Medulla oblongata (tissue), 1 donor: ENCODE measurements around the gene NR2F1-AS1.
A peak's percentile ranks its signal among the peaks of the same experiment; 100 is the strongest.

Experiments used
- DNase-seq: peaks from one replicate; pipeline ENCODE4 v3.0.0-alpha.2; 2015; ENCODE audit errors: extremely low spot score

The NR2F1-AS1 gene

DNA sequence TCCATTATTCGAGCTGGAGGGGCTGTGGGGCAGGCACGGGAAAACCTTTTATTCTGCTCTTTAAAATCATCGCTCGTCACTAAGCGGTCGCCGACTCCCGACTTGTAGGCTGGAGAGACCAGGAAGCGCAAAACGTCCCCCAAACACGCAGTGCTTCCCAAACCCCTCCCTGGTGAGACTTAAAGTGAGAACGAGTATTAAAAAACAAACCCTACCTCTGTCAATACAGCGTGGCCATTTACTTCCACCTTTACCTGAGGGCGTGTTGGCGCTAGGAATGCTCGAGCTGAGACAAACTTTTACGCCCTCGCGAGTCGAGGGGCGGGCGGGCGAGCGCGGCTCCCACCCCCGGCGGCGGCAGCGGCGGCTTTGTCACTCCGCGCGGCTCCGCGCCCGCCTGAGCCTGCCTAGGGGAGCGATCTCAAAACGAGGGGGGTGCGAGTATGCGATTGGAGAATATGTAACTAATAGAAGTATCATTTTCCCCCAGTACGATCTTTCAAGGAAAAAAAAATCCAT is at the start of gene NR2F1-AS1:
Gene NR2F1-AS1 (minus strand): TSS at position 293 of the 519 bp plus-strand sequence.
- no peak for DNase-seq

DNA sequence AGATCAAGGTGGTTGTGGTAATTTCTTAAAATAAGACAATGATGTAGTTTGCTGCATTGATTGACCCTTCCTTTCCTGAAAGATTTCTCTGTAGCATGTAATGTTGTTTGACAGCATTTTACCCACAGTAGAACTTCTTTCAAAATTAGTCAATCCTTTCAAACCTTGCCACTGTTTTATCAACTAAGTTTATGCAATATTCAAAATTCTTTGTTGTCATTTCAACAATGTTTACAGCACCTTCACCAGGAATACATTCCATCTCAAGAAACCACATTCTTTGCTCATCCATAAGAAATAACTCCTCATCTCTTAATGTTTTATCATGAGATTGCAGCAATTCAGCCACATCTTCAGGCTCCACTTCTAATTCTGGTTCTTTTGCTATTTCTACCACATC is 45.8 kb upstream of the NR2F1-AS1 start:
- DNase-seq, result no peak

DNA sequence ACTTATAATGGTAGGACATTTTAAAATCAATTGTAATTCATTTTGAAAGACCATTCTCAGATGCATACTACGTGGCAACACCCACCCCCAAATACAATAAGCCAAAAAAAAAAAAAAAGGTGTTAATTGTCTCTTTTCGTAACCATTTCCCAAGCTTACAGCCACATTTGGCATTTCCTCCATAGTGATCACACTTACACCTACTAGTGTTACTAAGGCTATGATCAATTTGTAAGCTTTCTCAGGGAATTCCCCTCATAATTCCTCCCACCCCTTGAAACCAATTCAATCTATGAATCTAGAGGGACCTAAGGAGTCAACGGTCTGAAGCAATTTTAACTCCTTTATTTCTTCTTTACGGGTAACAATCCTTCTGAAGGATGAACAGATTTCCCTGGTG is 42.1 kb upstream of the NR2F1-AS1 start:
- DNase-seq, result peak; percentile 2

DNA sequence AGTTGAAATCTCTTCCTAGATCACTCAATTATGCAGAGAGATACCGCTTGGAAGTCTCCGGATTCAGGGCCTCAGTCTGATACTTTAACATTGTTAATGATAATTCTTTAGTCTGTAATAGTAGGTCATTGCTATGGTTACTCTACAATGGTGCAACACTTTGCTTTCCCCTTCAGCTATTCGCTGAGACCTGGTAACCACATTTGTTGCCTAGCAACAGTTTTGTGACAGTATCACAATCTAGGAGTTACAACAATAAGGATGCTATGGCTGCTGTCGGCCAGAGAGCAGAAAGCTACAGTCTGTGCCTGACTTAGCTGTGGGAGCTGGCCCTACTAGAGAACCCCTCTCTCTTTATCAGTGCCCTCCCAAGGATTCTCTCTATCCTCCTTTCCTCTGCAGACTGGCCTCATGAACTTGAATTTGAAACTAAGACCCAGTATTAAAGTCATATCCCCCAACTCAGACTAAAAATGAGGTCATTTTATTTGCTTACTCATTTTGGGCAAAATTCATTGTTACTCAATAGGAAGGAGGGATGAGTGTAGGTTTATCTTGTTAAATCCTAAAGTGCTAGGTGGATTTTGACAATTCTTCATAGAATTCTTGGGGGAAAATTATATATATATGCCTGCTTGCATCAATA is 41.3 kb upstream of the NR2F1-AS1 start:
- DNase-seq, result peak; percentile 51

DNA sequence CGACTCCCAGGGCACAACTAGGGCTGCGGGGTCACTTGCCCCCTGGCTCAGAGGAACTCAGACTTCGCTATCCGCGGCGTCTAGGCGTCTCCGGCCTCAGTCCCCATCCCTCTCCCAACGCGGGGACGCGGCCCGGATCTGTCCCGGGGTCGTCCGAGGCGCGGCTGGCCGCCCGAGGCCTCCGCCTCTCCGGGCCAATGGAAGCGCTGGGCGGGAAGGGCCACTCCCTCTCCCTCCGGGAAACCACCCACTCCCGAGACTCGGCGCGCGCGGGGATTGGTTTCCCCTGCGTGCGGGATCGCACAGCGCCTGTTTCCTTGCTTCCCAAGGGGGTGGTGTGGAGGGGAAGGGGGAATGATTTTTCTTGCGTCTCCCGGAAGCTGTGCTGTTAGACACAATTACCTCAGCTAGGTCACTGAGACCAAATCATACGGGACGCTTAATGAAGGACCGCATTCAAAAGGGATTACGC is 40.3 kb upstream of the NR2F1-AS1 start:
- peak; percentile 85 for DNase-seq

DNA sequence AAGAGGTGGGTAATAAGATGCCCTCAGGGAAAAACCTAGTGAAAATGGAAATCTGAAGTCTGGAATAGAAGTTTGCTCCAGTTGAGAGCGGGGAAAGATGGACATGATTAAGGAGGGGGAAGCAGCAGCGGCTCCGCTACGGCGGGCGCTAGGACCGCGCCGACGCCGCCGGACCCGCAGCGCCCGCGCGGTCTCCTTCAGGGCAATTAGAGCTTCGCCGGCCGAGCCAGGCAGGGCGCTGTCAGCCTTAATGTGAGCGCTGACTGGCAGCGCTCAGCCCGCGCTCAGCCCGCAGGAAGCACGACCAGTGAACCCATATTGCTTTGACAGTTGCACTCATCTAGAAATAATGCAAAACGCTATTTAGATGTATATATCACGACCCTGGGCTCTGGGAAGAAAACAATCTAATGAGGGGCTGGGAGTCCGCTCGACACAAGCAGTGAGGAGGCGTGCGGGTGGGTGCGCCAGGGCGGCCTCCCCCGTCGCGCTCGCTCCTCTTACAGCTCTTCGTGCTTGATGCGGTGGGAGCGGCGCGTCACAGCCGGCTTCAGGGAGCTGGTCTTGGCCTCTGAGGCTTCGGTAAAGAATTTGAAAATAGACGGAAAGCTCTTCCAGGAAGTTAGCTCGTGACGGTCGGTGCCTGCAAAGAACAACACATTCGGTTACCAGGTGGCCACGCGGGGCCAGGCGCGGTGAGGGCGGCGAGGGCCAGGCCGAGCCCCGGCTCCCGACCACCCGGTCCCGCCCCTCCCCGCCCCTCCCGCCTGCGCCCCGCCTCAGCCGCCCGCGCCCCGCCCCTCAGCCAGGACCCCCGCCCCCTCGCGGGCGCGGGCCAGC is 39.7 kb upstream of the NR2F1-AS1 start:
- DNase-seq, result peak; percentile 83

DNA sequence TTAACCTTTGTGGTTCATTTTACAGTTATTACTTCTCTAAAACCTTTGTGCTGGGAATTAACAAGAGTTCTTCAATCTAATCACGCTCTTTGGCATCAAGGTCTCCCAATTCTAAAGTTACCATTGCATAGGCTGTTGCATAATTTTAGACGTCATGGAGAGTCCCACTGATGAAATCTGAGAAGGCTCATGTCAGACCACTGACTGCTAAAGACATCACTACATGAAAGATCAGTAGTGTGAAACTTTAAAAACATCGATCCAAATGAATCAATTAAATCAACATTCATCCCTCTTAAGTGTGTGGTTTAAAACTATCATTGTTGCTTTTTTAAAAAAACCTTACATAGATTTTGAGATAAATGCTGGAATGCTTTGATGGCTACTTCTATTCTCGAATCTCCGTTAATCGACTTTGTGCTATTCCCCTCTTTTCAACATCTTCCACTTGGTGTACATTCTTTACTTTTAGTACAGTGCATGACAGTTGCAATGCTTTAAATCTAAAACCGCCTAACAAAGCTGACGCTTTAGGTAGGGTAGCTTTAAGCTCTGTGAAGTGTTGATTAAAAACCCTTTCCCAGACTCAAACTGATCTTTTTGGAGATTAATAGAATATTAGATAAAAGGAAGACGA is 35.6 kb upstream of the NR2F1-AS1 start:
- DNase-seq, result no peak

DNA sequence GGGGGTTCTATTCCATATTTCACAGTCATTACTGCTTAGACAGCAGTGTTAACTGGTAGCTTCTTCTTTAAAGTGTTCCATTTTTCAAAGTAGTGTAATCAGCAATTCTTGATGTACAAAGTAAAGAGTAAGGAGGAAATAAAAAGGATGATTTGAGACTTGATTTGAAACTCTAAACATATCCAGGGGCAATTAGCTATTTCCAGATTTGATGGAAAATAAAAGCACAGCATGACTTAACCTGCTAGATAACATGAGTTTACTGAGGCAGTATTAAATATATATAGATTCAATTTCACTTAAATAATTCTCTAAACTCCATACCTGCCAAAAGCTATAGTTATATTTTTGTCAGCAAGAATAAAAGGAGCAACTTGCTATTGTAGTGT is 31.8 kb upstream of the NR2F1-AS1 start:
- no peak for DNase-seq

DNA sequence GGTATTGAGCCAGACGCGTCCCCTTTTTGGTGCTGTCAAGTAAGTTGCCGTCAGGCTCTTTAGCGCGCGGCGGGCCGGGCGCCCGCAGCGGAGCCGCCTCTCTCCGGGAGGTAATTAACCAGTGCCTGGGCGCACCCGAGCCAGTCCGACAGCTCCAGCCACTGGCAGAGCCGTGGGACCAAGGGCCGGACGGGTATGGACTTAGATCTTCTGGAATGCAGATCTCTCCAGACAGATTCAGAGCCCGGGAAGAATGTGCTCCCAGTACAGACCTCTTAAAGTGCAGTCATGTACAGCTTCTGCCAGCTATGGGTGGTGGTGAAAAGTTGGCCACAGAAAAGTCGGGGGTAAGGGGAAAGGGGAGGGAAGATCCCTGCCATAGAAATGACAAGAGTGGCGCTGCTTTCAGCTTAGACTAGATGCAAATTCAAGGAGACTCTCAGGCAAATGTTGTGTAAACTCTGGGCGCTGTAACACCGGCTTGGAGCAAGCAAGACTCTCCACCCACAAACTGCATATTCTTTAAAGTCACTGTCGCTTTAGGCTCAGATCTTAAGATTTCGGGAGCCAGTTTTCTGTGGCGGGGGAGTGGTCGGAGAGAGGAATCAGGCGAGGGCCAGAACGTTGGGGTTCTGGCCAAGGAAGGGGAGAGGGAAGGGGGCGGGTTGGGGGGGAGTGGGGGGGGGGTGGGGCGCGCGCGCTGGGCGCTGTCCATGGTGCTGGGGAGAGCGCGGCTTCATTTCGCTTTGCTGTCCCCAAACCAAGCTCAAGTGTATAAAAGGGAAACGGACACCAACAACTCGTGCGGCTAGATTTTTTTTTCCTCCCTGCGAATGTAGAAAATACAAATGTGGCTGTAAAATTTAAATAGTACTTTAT is 31.2 kb upstream of the NR2F1-AS1 start:
- DNase-seq, result no peak

DNA sequence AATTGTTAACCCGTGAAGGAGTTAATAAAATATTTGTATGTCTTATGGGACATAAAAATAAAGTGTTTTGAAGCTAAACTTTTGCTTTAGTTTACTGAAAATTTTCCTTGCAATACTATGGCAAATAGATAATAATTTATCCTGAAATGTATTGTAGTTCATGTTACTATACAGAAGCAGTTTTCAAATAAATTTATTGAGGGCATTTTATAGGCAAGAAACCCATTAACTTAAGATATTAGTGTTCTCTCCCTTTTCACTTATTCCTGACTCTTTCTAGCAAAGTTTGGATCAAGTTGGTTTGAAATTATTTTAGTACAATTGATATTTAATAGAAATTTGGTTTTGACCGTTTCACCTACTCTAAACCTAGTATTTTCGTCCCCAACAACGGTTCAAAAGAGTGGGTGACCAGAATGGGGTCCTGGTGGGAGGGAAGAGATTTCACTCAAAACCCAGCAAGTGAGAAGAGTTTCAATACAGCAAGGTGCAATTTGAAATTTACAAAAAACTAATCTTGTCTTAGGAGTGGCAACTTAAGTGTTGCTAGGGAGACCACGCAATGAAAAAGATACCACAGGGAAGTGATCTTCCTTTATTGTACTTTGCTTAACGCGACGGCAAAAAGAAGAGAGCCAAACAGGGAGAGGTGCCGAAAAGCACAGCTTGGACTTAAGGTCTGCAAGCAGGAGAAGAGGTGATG is 30.4 kb upstream of the NR2F1-AS1 start:
- no peak for DNase-seq

DNA sequence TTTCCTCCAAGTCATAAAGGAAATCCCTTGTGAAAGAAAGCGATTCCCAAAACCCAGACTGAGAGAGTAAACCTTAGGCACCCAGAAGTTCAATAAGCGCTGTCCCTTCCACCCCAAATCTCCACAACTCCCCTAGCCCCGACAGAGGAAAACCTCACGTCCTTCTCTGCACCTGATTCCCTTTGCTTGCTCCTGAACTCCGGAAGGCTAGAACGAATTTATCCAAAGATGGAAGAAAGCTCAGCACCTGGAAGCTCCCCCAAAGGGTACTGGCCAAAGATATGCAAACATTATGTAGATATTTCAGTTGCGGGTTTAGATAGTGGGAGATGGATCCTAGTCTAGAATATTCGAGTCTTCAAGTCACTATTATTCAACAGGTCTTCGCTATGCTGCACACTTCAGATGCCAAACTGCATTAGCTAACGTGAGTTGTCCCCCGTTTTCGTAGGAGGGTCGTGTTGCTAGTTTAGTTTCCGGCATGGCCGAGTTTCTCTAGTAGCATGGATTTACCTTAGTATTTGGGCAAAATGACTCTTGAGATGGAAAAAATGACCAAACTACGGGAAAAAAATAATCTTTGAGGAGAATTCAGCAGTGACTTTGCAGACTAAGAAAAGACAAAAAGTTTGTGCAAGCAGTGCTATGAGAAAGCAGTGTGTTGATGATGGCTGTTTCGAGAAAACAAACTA is 29.7 kb upstream of the NR2F1-AS1 start:
- no peak for DNase-seq

DNA sequence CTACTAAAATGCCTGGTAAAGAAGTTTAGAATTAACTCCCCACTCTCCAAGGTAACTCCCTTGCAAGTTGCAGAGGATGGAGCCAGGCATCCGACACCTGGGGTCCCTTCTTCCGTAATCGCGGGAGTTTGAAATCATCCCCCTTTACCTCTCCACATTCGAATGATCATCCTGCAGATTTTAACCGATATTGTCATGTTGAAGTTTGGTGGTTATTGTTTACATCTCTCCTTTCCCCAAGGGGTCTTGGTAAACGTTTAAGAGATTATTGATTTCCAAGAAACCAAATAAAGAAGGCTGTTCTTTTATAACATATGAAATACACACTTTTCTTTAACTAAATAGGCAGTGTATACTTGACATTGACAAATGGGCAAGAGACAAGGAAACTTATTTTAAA is 28.7 kb upstream of the NR2F1-AS1 start:
- no peak for DNase-seq

DNA sequence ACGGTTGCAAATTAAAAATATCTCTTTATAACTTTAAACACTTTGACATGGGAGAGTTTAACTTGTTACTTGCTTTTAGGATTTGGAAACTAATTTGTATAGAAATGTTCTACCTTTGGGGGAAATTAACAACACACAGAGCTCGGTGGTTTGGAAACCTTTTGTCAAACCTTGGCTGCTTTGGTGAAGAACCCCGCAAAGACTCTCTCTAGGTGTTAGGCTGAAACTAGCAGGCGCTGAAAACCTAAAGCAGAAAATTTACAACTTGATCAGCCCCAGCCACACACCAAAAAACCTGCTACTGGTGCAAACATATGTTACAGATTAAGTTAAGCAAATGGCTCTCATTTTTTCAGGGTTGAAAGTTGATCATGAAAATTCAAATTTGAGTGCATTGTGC is 27.8 kb upstream of the NR2F1-AS1 start:
- DNase-seq, result no peak

DNA sequence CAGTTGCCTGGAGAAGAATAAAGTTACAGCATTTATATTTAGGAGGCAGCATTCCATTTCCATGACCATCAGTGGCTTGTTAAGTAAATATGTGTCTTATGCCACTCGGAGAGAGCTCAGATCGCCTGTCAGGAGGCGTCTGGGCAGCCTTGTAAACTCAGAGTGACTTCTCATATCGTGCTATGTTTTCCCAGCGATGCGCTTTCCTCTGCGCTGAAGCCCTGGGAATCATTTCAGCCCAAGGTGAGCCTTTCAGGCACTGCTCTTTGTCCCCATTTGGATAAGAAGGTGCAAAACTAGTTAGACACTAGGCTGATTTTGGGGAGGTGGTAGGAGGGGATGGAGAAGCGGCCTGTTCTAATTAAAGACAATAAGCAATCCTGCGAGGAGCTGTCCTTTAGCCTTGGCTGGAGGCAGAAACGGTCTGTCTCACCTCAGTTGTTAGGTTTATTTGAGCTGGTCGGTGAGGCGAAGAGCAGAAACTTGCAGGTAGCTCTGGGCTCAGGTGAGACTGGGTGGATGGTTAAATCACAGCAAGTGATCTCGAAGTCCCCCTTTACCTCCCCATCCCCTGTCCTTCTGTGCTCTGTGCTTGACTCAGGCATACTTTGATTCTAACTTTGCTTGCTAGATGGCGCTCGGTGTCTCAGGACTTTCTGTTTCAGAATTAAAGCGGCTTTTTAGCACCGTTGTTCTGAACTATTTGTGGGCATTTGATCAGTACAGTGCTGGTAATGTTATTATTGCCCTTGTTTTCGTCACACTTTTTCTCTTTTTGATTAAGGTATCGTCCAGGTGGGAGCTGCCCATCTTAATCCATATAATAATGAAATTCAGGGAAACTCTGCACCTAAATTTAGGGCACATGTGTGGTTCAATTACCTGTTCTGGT is 26.6 kb upstream of the NR2F1-AS1 start:
- peak; percentile 82 for DNase-seq

DNA sequence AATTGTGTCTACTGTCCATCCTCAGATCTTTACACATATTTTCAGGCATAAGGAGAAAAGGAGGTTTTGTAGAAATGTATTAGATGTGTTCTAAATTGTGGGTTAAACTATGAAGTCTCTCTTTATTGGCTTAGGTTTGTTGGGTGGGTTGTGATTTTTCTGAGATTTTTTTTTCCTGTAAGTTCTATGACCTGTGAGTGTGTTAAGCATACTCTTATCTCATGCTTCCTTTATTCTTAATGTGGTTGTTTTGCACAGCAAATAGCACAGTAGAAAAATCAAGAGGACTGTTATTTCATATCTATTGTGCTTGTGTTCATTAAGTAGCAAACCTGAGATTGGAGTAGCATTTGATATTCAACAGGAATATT is 25.3 kb upstream of the NR2F1-AS1 start:
- no peak for DNase-seq

DNA sequence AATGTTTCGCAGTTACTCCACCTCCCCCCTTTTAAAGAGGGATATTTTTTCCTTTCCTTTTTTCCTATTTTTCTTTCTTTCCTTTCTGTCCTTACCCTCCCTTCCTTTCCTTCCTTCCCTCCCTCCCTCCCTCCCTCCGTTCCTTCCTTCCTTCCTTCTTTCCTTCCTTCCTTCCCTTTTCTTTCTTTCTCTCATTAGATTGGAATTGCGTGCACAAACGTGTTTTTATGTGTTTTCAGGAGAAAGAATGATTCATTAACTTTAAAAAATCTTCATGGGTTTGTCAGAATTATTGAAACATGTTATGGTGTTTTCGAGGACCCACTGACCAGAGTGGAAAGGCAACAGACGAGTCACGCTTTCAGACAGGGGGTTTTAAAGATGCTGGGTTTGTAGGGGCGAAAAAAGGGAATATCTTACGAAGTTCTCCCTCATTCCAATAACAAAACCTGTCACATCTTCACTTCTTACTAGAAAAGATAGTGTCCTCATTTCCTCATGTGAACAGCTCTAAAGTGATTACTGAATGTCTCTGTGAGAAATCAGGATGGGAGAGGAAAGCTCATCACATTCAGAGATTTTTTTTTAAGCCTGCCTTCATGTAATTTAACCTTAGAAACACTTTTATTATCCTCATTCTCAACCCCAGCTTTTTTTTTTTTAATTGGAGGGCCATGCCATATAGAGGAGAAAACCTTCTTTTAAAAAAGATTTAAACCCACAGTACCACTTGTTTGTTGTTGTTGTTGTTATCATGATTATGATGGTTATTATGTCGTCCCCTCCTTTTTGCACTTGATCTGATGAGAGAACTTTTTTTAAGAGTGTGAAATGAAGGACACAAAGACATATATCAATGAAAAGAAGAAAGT is 23.9 kb upstream of the NR2F1-AS1 start:
- DNase-seq, result no peak

DNA sequence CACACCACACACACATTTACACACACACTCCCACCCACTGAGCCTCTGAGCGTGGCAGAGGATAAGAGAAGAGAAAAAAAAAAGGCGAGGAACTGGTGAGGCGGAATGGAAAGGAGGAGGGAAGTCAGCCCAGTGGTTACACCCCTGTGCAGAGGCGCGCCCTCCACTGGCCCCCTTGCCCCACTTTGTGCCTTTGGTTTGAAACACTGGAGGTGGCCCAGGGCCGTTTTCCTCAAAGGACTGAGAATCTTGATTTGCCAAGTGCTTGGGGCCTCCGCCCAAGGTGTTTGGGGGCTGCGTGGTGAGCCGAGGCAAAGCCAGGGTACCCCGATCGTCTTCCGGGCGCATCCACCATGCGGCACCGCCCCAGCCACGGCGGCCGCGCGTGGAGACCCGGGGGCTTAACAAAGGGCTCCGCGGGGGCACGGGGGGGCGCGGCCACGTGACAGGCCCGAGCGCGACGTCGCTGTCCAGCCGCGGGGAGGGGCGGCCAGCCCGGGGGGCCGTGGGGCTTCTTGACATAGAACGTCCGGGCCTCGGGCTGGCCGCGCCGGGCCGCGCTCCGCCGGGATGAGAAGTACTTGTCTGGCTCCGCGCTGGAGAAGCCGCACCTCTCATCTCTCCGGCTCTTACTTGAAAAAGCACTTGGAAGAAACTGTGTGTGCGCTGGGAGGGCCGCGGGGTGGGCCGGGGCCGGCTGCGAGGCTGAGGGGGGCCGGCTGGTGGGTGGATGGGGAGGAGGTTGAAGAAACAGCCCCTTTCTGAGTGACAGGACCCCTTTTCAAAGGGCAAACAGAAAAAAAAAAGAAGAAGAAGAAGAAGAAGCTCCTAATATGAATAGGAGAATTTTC is 23.0 kb upstream of the NR2F1-AS1 start:
- DNase-seq, result no peak
